HG02938 (cell line): Measurements from ENCODE around the gene PEPD.

Experiments
- ATAC-seq: cut with Tn5 transposase; IDR thresholded peaks from one replicate; pipeline ENCODE4 v1.9.1; 2021; ENCODE audit warnings: mild to moderate bottlenecking, moderate library complexity; ENCODE audit not compliant: unreplicated experiment

PEPD gene

GRCh38 chr19:33547676-33548075, 26.1 kb upstream of the PEPD start:
- ATAC-seq: no peak

- no peak for ATAC-seq
Observed at GRCh38 chr19:33546656-33547055, 25.1 kb upstream of the PEPD start.

- no peak for ATAC-seq
Observed at GRCh38 chr19:33545217-33545981, 23.8 kb upstream of the PEPD start.

- no peak for ATAC-seq
Observed at GRCh38 chr19:33535226-33535625, 13.6 kb upstream of the PEPD start.

GRCh38 chr19:33532859-33533460, 11.4 kb upstream of the PEPD start:
- no peak for ATAC-seq

GRCh38 chr19:33530842-33531241, 9.3 kb upstream of the PEPD start:
- ATAC-seq: no peak

GRCh38 chr19:33530296-33530695, 8.7 kb upstream of the PEPD start:
- no peak for ATAC-seq

- ATAC-seq: no peak
Observed at GRCh38 chr19:33529094-33529676, 7.6 kb upstream of the PEPD start.

GRCh38 chr19:33528404-33528803, 6.8 kb upstream of the PEPD start:
- ATAC-seq: no peak

GRCh38 chr19:33527125-33527524, 5.5 kb upstream of the PEPD start:
- ATAC-seq: no peak

- ATAC-seq: no peak
Observed at GRCh38 chr19:33524024-33524664, 2.6 kb upstream of the PEPD start.

- no peak for ATAC-seq
Observed at GRCh38 chr19:33523167-33523566, 1.6 kb upstream of the PEPD start.

- no peak for ATAC-seq
Observed at GRCh38 chr19:33522371-33522662, 726 bp upstream of the PEPD start.

GRCh38 chr19:33520844-33521479, 629 bp downstream of the PEPD start:
- ATAC-seq: no peak

GRCh38 chr19:33520048-33520643, 1.4 kb downstream of the PEPD start:
- ATAC-seq: no peak

GRCh38 chr19:33519416-33519815, 2.2 kb downstream of the PEPD start:
- ATAC-seq: no peak

- no peak for ATAC-seq
Observed at GRCh38 chr19:33518541-33518940, 3.0 kb downstream of the PEPD start.

- no peak for ATAC-seq
Observed at GRCh38 chr19:33517922-33518321, 3.7 kb downstream of the PEPD start.

- ATAC-seq: no peak
Observed at GRCh38 chr19:33515921-33516320, 5.7 kb downstream of the PEPD start.

- no peak for ATAC-seq
Observed at GRCh38 chr19:33514885-33515551, 6.6 kb downstream of the PEPD start.

GRCh38 chr19:33513424-33513823, 8.2 kb downstream of the PEPD start:
- no peak for ATAC-seq
